CD14-positive monocyte (primary cell): ENCODE measurements around the gene SEMG1. TPM values are rescaled to one million over a fixed set of nuclear protein-coding genes. Genes with fewer than 3 reads are reported as not detected.
A peak's percentile ranks its signal among the peaks of the same experiment; 100 is the strongest.

Experiments
- DNase-seq, 3 donors: peaks; one replicate each; pipeline ENCODE4 v3.0.0-alpha.2; 2011 to 2022
- H2AFZ ChIP-seq: 2 replicates; pipeline ENCODE4 v1.6.0; 2012; ENCODE audit warnings: mild to moderate bottlenecking, low read depth, low read length, inconsistent platforms; ENCODE audit not compliant: insufficient read depth, poor library complexity, severe bottlenecking
- H3K27ac ChIP-seq, 2 donors: 1 replicate in 1 of 2; 2 replicates in 1 of 2; pipeline ENCODE4 v1.5.1; 2012 to 2013; ENCODE audit warnings: low read length in 2 of 2, control low read depth in 1 of 2, inconsistent platforms in 1 of 2, low read depth in 1 of 2, mild to moderate bottlenecking in 1 of 2
- H3K27me3 ChIP-seq, 2 donors: one replicate each; pipeline versions ENCODE4 v1.6.0 to v1.6.1; 2011 to 2013; ENCODE audit warnings: low read length in 2 of 2; ENCODE audit not compliant: control insufficient read depth in 2 of 2, insufficient read depth in 2 of 2
- H3K36me3 ChIP-seq, 2 donors: replicated peaks in 1 of 2; 1 replicate in 1 of 2; 2 replicates in 1 of 2; pipeline versions ENCODE4 v1.5.1 to v1.6.1; 2012 to 2013; ENCODE audit warnings: low read length in 2 of 2, control low read depth in 1 of 2, inconsistent platforms in 1 of 2, mild to moderate bottlenecking in 1 of 2; ENCODE audit not compliant: insufficient read depth in 2 of 2, control insufficient read depth in 1 of 2
- H3K4me1 ChIP-seq, 2 donors: 1 replicate in 1 of 2; 2 replicates in 1 of 2; pipeline versions ENCODE4 v1.5.1 to v1.6.1; 2012 to 2013; ENCODE audit warnings: low read length in 2 of 2, control low read depth in 1 of 2, inconsistent platforms in 1 of 2, mild to moderate bottlenecking in 1 of 2, moderate library complexity in 1 of 2; ENCODE audit not compliant: insufficient read depth in 2 of 2, control insufficient read depth in 1 of 2
- H3K4me2 ChIP-seq: replicated peaks from 2 replicates; pipeline ENCODE3; 2012; ENCODE audit warnings: low read length, moderate library complexity, mild to moderate bottlenecking; ENCODE audit not compliant: poor library complexity, severe bottlenecking; ENCODE audit errors: extremely low read depth
- H3K4me3 ChIP-seq, 3 experiments: fragments of 200-600 bp in 1 of 3; sonication (generic) in 1 of 3; replicated peaks in 1 of 3; 1 replicate in 2 of 3; 2 replicates in 1 of 3; pipeline ENCODE4 v1.5.1; 2011 to 2013; ENCODE audit warnings: low read length in 3 of 3, mild to moderate bottlenecking in 3 of 3, control low read depth in 2 of 3, low read depth in 2 of 3, inconsistent platforms in 1 of 3, moderate library complexity in 1 of 3
- H3K79me2 ChIP-seq: 2 replicates; pipeline ENCODE4 v1.6.0; 2012; ENCODE audit warnings: mild to moderate bottlenecking, control low read depth, inconsistent platforms, low read length, moderate library complexity; ENCODE audit not compliant: insufficient read depth
- H3K9ac ChIP-seq: 2 replicates; pipeline ENCODE4 v1.6.0; 2017; ENCODE audit warnings: low read length, mild to moderate bottlenecking; ENCODE audit not compliant: insufficient read depth, poor library complexity, severe bottlenecking
- H3K9me3 ChIP-seq, 2 donors: replicated peaks in 1 of 2; 1 replicate in 1 of 2; 2 replicates in 1 of 2; pipeline versions ENCODE4 v1.5.1 to v1.6.1; 2012 to 2013; ENCODE audit warnings: low read length in 2 of 2, control low read depth in 1 of 2; ENCODE audit not compliant: control insufficient read depth in 1 of 2, insufficient read depth in 1 of 2
- H4K20me1 ChIP-seq: 2 replicates; pipeline ENCODE4 v1.6.0; 2012; ENCODE audit warnings: mild to moderate bottlenecking, low read length, control low read depth, moderate library complexity; ENCODE audit not compliant: insufficient read depth
- H3K27ac Mint-ChIP-seq, 7 donors: one replicate each; pipeline ENCODE4 v1.8.0; 2020; ENCODE audit warnings: mild to moderate bottlenecking in 7 of 7, mixed read lengths in 7 of 7, moderate library complexity in 6 of 7, inconsistent platforms in 2 of 7
- H3K27me3 Mint-ChIP-seq, 3 donors: one replicate each; pipeline ENCODE4 v1.8.0; 2021 to 2022; ENCODE audit warnings: low read depth in 3 of 3, mild to moderate bottlenecking in 3 of 3, mixed read lengths in 3 of 3, moderate library complexity in 3 of 3, inconsistent platforms in 1 of 3
- H3K36me3 Mint-ChIP-seq, 2 donors: one replicate each; pipeline ENCODE4 v1.8.0; 2020; ENCODE audit warnings: mixed read lengths in 2 of 2, inconsistent platforms in 1 of 2, mild to moderate bottlenecking in 1 of 2
- H3K4me1 Mint-ChIP-seq: one replicate; pipeline ENCODE4 v1.8.0; 2020; ENCODE audit warnings: mild to moderate bottlenecking, mixed read lengths
- H3K4me3 Mint-ChIP-seq, 2 donors: one replicate each; pipeline ENCODE4 v1.8.0; 2020; ENCODE audit warnings: mild to moderate bottlenecking in 2 of 2, mixed read lengths in 2 of 2, moderate library complexity in 1 of 2
- H3K9me3 Mint-ChIP-seq, 7 donors: one replicate each; pipeline ENCODE4 v1.8.0; 2020 to 2022; ENCODE audit warnings: mixed read lengths in 7 of 7, mild to moderate bottlenecking in 6 of 7, moderate library complexity in 6 of 7, inconsistent platforms in 2 of 7
- WGBS: methylation state at CpG from one replicate; pipeline ENCODE4 v1.1.5; 2013; ENCODE audit warnings: missing lambda C conversion rate; ENCODE audit not compliant: insufficient coverage; 5-methylcytosine and 5-hydroxymethylcytosine counted together
- intact Hi-C, 2 donors: fragments of 100-400 bp; cut with micrococcal nuclease; formaldehyde crosslinking; loops; one replicate each; pipeline versions ENCODE4 v1.15.0 to v1.15.1; 2023
- polyA plus RNA-seq, 3 donors: library from polyadenylated mRNA; depleted of rRNA in 1 of 3; unstranded in 2 of 3; stranded (reverse) in 1 of 3; fragments of 300-500 nt in 2 of 3; fragments of >200 nt in 1 of 3; fragmentation: Illumina TruSeq in 2 of 3; gene quantifications; 1 replicate in 2 of 3; 2 replicates in 1 of 3; pipeline ENCODE4 v1.2.3, GENCODE V29; 2012 to 2021
- TF ChIP-seq, protein P1 (sequence below): fragments of 200-600 bp; IDR thresholded peaks from one replicate; pipeline ENCODE4 v1.8.0; 2022; ENCODE audit warnings: antibody characterized with exemption, mild to moderate bottlenecking

SEMG1 gene
- polyA plus RNA-seq, 3 donors, result not detected

DNA sequence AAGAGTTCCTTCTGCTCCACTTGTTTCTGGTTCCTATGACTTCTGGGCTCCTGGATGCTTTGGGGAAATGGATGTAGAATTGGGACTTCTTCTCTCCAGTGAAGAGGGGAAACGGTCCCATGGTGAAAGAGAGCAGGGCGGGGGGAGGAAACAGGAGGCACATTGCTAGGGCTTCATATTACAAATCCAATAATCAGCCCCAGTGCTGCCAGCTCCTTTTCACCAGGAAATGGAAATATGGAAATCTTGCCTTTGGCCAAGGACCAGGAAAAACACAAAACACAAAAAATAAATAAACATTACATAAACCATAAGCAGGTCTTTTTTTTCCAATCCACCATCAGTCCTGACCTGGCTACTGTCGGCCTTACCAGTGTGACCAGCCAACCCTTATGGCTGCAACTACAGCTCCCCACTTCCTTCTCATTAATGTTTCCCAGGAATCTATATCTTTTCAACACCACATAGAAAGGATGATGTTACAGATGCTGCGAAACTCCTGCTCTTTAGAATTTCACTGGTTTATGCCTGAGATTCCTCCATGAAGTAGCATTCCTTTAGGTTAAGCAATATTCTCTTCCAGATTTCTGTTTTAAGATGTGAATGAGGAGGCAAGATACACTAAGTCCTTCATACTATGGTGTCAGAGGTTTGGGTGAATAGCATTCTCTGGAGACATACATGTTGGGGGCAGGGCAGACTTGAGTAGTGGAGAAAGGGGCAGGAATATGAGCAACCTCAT is 30.1 kb upstream of the SEMG1 start:
- TF ChIP-seq, protein P1, sequence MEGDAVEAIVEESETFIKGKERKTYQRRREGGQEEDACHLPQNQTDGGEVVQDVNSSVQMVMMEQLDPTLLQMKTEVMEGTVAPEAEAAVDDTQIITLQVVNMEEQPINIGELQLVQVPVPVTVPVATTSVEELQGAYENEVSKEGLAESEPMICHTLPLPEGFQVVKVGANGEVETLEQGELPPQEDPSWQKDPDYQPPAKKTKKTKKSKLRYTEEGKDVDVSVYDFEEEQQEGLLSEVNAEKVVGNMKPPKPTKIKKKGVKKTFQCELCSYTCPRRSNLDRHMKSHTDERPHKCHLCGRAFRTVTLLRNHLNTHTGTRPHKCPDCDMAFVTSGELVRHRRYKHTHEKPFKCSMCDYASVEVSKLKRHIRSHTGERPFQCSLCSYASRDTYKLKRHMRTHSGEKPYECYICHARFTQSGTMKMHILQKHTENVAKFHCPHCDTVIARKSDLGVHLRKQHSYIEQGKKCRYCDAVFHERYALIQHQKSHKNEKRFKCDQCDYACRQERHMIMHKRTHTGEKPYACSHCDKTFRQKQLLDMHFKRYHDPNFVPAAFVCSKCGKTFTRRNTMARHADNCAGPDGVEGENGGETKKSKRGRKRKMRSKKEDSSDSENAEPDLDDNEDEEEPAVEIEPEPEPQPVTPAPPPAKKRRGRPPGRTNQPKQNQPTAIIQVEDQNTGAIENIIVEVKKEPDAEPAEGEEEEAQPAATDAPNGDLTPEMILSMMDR, result no peak
- Histone ChIP-seq H3K4me2 (no peak overlapping the region), H3K9ac (no peak overlapping the region), H3K4me3 (no peak overlapping the region), H4K20me1 (no peaks in the 10 kb centered on the region), H3K36me3 (no peaks in the 10 kb centered on the region), H2AFZ (no peak overlapping the region), H3K27me3 (peaks cover 0 to 2% of the 10 kb centered on the region in 2 donors), H3K79me2 (no peaks in the 10 kb centered on the region), H3K27ac (no peak overlapping the region), H3K4me1 (peaks cover 9 to 16% of the 10 kb centered on the region in 2 donors), H3K9me3 (no peaks in the 10 kb centered on the region)
- DNase-seq, result no peak
- Mint-ChIP-seq H3K27me3 (peaks cover 8 to 11% (median 10%) of the 10 kb centered on the region in 3 donors), H3K9me3 (peaks cover 0 to 4% (median 0%) of the 10 kb centered on the region in 7 donors), H3K36me3 (no peaks in the 10 kb centered on the region), H3K27ac (peak overlapping the region in 1 of 7 donors; percentile 6), H3K4me3 (no peak overlapping the region), H3K4me1 (peaks cover 13% of the 10 kb centered on the region)
- intact Hi-C loops, result no loop called here
- WGBS, result 67% methylated on average over 1 of the region's 4 CpGs

DNA sequence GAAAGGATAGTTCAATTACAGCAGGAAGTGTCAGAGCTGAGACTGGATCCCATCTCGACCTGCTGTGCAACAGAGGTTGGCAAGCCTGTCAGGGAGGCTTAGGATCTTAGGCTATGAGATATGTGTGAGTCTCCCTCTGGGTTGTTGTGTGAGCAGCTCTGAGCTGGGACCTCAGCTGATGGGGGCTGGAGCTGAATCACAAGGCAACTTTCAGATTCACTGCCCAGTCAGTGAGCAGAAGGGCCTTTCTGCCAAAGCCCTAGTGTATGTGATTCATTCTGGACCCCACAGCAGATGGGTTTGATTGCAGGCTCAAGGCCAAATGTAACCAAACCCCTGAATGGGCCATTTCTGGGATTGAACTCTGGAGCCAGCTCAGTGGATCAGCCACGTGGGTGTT is 27.7 kb upstream of the SEMG1 start:
- Histone ChIP-seq H3K9me3 (no peaks in the 10 kb centered on the region), H3K4me2 (no peak overlapping the region), H3K27ac (no peak overlapping the region), H3K9ac (no peak overlapping the region), H3K4me1 (peaks cover 9 to 16% of the 10 kb centered on the region in 2 donors), H3K79me2 (no peaks in the 10 kb centered on the region), H2AFZ (no peak overlapping the region), H3K36me3 (no peaks in the 10 kb centered on the region), H3K4me3 (no peak overlapping the region), H3K27me3 (no peaks in the 10 kb centered on the region), H4K20me1 (no peaks in the 10 kb centered on the region)
- Mint-ChIP-seq H3K27me3 (peaks cover 4 to 11% (median 7%) of the 10 kb centered on the region in 3 donors), H3K4me1 (peaks cover 13% of the 10 kb centered on the region), H3K4me3 (no peak overlapping the region), H3K27ac (peak overlapping the region in 1 of 7 donors; percentile 51), H3K9me3 (peaks cover 0 to 4% (median 0%) of the 10 kb centered on the region in 7 donors), H3K36me3 (no peaks in the 10 kb centered on the region)
- no peak for DNase-seq
- intact Hi-C loops, result no loop called here
- 80% methylated on average over 1 of the region's 2 CpGs for WGBS
- TF ChIP-seq, protein P1, result no peak
